ENCODE results near the gene DLG2.
"Not testable (repeated sequence)": the region's sequence is repeated elsewhere in the genome, so short reads cannot be mapped to it uniquely, and the experiment has no call there.

Gene DLG2

GRCh38 chr11:85634747-85635146 lies 7.6 kb upstream of the DLG2 start:
- no peak for DNase-seq

GRCh38 chr11:85628771-85629341 lies 1.7 kb upstream of the DLG2 start:
- no peak for DNase-seq

- peak; percentile 96 for DNase-seq
Observed at GRCh38 chr11:85627998-85628770, 1.0 kb upstream of the DLG2 start, which contains the start of gene TMEM126B. Gene TMEM126B, plus strand, starts transcription at chr11:85628593. Its CDS starts 15 bp downstream, at chr11:85628608.

GRCh38 chr11:85626496-85626895 lies 648 bp downstream of the DLG2 start:
- DNase-seq, result peak; percentile 12

GRCh38 chr11:85620256-85620655 lies 6.9 kb downstream of the DLG2 start:
- no peak for DNase-seq

- peak; percentile 23 for DNase-seq
Observed at GRCh38 chr11:85619499-85619898, 7.6 kb downstream of the DLG2 start.

- not testable (repeated sequence) for DNase-seq
Observed at GRCh38 chr11:85611643-85612042, 15.5 kb downstream of the DLG2 start.

GRCh38 chr11:85609286-85609685 lies 17.9 kb downstream of the DLG2 start:
- not testable (repeated sequence) for DNase-seq

GRCh38 chr11:85608621-85609020 lies 18.5 kb downstream of the DLG2 start:
- not testable (repeated sequence) for DNase-seq

GRCh38 chr11:85606237-85606636 lies 20.9 kb downstream of the DLG2 start:
- DNase-seq, result not testable (repeated sequence)

GRCh38 chr11:85603220-85603619 lies 23.9 kb downstream of the DLG2 start:
- DNase-seq, result no peak

GRCh38 chr11:85602526-85603213 lies 24.5 kb downstream of the DLG2 start:
- DNase-seq, result no peak

- DNase-seq, result no peak
Observed at GRCh38 chr11:85599083-85599482, 28.1 kb downstream of the DLG2 start.

GRCh38 chr11:85596886-85597285 lies 30.3 kb downstream of the DLG2 start:
- no peak for DNase-seq

GRCh38 chr11:85595285-85595884 lies 31.8 kb downstream of the DLG2 start:
- DNase-seq, result no peak

GRCh38 chr11:85590848-85591483 lies 36.2 kb downstream of the DLG2 start:
- no peak for DNase-seq

GRCh38 chr11:85589373-85589772 lies 37.8 kb downstream of the DLG2 start:
- DNase-seq, result no peak

GRCh38 chr11:85582111-85582510 lies 45.0 kb downstream of the DLG2 start:
- no peak for DNase-seq

GRCh38 chr11:85575388-85575787 lies 51.8 kb downstream of the DLG2 start:
- DNase-seq, result no peak

- DNase-seq, result no peak
Observed at GRCh38 chr11:85572056-85572455, 55.1 kb downstream of the DLG2 start.

GRCh38 chr11:85569525-85569924 lies 57.6 kb downstream of the DLG2 start:
- no peak for DNase-seq

GRCh38 chr11:85558411-85558810 lies 68.7 kb downstream of the DLG2 start:
- no peak for DNase-seq

GRCh38 chr11:85551881-85552280 lies 75.3 kb downstream of the DLG2 start:
- no peak for DNase-seq

Measured in stimulated activated CD4-positive, alpha-beta T cell treated with anti-CD3 and anti-CD28 coated beads, Interleukin-1b, Interleukin-23, amount 100 ng/mL, for 48 hours (primary cell).